Activated CD4-positive, alpha-beta T cell treated with anti-CD3 and anti-CD28 coated beads for 1 hour (primary cell): ENCODE data around the gene HAGHL.
"Not testable (repeated sequence)": the region's sequence is repeated elsewhere in the genome, so short reads cannot be mapped to it uniquely, and the experiment has no call there.

ENCODE experiments used
- DNase-seq: peaks from one replicate; pipeline ENCODE4 v3.0.0-alpha.2; 2020

HAGHL gene

GRCh38 chr16:760545-761343 is 33.8 kb downstream of the HAGHL start, which contains the start of gene MSLN:
Gene MSLN (plus strand): TSS chr16:760734. CDS start chr16:762681, 1,947 bp downstream.
- no peak for DNase-seq

DNA sequence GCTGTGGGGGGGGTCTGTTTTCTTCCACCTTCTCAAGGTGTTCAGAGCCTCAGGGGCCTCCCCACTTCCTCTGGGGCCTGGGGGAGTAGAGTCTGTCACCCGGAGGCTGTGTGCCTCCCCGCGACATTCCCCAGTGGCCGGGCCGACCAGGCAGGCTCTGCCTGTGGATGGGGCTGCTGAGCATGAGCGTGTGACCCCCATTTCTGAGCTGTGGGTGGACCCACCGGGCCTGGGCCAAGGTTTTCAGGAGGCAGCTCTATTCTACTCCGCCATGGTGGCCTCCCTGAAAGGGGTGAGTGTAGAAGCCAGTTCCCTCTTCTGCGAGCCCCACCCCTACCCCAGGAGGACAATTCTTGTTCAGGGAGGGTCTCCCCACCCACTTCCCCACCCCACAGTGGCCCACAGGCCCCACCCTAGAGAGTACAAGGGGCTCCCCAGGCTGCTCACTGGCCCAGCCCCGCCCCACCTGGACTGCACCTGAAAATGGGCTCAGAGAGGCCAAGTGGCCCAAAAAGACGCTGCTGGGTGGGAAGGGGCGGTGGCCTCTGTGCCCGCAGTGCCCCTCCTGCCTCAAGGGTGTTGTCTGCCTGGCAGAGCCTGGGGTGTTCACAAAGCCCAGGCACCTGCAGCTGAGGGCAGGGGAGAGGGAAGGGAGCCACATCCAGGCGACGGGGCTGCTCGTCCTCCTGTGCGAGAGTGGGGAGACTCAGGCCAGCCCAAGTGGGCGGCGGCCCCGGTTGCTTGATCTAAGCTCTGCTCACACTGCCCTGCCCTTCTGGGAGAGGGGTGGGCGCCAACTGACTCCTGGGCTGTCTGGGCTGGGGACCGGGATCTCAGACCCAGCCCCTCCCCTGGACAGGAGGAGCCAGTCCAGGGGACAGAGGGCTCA is 35.0 kb downstream of the HAGHL start:
- no peak for DNase-seq

DNA sequence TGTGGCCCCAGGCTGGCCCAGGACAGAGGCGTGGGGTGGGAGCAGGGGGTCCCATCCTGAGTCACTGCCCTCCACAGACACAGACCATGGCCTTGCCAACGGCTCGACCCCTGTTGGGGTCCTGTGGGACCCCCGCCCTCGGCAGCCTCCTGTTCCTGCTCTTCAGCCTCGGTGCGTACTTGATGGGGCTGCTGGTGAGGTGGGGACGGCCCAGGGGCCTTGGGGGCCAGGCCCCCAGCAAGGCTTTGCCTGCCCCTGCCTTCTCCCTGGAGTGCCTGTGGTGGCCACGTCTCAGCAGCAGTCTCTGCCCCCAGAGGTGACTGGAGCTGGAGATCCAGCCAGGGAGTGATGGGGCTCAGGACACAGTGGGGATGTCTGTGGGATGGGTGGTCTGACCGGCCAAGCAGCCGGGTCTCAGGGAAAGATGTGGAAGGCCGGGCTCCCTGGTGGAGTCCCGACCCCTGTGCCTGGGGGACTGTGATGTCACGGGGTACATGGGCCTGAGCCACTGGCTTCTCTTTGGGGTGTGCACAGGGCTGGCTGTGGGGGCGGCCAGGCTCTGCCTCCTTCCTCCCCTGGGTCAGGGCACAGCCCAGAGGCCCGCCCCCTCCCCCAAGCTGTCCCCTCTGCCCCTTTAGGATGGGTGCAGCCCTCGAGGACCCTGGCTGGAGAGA is 35.8 kb downstream of the HAGHL start:
- DNase-seq: no peak

DNA sequence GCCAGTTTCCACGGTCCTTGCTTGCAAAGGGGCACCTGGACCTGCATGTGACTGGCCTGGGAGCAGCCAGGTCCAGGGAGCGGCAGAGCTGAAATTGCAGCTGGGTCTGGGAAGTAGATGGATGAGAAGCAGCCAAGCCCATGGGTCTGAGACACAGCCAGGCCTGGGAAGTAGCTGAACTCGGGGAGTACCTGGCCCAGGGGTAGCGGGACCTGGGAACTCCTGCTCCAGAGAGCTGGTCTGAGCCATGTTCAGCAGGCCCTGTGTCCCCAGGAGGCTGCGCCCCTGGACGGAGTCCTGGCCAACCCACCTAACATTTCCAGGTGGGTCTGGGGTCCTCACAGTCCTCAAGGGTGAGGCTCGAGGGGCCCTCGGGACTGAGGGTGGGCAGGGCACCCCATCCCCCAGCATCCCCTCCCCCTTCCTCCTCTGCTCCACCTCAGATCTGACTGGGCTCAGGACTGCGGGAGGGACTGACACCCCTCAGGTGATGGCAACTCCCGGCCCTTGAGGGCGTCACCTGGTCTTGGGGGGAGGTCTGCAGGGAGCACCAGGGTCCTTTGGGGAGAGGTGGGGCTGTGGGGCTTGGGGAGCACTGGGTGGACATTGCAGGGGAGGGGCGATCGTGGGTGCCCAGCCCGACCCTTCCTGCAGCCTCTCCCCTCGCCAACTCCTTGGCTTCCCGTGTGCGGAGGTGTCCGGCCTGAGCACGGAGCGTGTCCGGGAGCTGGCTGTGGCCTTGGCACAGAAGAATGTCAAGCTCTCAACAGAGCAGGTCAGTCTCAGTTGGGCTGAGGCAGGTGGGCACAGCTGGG is 36.7 kb downstream of the HAGHL start:
- no peak for DNase-seq

DNA sequence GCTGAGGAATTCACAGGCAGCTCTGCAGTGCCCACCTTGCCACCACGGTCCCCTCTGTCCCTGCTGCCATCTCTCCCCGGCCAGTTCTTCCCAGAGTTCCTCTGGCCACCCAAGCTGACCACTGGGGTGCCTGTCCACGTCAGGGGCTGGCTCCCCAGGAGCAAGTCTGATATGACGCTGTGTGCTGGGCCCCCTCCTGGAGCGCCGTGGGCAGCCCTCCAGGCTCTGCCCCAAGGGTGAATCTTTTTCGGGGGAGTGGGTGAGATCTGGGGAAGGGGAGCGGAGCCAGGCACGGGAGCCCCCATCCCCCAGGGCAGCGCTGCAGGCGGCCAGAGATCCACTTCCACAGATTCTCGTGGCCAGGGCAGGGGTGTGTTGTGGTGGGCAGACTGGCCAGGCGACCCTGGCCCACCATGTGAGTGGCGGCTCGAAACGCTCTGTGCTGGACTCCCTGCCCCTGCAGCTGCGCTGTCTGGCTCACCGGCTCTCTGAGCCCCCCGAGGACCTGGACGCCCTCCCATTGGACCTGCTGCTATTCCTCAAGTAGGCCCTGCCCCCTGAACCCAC is 37.4 kb downstream of the HAGHL start:
- DNase-seq: no peak

- no peak for DNase-seq
These were observed 38.1 kb downstream of the HAGHL start for GRCh38 chr16:764848-765487.

DNA sequence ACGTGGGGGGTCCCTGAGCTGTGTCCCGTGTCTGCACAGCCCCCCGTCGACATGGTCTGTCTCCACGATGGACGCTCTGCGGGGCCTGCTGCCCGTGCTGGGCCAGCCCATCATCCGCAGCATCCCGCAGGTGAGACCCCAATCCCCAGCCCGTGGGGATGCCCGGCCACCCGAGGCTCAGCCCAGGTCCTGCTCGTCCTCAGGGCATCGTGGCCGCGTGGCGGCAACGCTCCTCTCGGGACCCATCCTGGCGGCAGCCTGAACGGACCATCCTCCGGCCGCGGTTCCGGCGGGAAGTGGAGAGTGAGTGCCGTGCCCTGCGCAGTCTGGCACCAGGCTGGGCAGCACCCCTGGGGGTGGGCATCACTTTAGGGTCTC is 38.6 kb downstream of the HAGHL start:
- no peak for DNase-seq

- no peak for DNase-seq
These were observed 39.3 kb downstream of the HAGHL start for GRCh38 chr16:766008-766819.

DNA sequence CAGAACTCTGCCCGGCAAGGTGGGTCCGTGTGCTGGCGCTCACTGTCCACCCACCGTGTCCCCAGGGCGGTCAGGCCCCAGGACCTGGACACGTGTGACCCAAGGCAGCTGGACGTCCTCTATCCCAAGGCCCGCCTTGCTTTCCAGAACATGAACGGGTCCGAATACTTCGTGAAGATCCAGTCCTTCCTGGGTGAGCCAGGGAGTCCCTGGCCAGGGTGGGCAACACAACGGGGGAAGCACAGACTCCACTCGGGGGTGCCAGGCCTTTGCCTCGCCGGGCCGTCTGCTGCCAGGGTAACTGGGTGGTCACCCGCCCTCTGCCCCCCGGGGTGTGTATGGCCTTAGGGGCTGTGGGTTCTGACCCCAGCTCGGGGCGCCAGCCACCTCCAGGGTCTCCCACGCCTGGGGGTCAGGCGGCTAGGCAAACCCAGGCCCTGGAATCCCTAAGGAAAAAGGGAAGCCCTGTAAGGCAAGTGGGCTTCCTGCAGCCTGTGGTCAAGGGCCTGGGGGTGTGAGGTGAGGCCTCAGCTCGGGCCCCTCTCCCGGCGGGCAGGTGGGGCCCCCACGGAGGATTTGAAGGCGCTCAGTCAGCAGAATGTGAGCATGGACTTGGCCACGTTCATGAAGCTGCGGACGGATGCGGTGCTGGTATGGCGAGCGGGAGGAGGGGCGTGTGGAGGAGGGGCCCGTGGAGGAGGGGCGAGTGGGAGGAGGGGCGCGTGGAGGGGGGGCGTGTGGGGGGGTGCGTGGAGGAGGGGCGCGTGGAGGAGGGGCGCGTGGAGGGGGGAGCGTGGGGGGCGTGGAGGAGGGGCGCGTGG is 40.1 kb downstream of the HAGHL start:
- DNase-seq: no peak

GRCh38 chr16:767743-768235 is 40.9 kb downstream of the HAGHL start:
- no peak for DNase-seq

DNA sequence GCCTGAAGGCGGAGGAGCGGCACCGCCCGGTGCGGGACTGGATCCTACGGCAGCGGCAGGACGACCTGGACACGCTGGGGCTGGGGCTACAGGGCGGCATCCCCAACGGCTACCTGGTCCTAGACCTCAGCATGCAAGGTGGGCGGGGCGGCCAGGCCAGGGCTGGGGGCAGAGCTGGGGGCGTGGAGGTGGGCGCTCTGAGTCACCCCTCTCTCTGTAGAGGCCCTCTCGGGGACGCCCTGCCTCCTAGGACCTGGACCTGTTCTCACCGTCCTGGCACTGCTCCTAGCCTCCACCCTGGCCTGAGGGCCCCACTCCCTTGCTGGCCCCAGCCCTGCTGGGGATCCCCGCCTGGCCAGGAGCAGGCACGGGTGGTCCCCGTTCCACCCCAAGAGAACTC is 41.5 kb downstream of the HAGHL start:
- DNase-seq: no peak

DNA sequence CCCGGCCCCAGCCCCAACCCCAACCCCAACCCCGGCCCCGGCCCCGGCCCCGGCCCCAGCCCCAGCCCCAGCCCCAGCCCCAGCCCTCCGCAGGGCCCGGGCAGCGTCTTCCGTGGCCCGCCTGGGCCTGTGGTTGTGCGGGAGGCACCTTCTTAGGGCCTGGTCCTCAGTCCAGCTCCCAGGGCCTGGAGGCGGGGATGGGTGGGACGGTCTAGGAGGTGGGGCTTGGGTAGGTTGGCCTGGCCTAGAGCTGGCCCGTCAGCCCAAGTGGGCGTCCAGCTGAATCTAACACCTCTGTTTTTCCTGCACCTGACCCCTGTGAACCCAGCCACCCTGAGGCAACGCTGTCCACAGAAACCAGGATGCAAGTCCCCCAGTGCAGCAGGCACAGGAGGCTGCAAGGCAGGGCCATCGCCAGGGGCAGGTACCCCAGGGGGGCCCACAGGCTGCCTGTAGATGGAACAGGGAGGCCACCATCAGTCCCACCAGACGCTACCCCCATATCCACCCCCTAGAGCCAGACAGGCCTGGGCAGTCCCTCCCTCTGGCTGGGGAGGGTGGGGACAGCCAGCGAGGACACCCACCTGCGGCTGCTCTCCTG is 42.4 kb downstream of the HAGHL start:
- no peak for DNase-seq

DNA sequence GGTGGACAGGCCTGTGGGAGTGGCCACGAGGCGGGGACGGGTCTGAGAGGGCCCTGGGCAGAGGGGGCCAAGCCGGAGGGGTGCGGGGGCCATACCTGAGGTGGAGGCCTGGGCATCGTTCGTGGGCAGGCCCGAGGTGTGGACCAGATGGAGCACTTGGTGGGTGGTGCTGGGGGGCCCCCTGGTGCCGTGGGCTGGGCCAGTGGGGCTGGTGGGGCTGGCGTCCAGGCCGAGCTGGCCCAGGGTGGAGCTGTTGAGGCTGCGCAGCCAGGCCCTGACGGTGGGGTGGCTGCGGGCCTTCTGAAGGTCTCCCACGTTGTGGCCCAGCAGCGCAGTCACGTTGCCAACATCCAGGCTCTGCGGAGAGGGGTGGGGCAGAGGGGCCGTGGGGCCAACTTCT is 43.0 kb downstream of the HAGHL start:
- no peak for DNase-seq

DNA sequence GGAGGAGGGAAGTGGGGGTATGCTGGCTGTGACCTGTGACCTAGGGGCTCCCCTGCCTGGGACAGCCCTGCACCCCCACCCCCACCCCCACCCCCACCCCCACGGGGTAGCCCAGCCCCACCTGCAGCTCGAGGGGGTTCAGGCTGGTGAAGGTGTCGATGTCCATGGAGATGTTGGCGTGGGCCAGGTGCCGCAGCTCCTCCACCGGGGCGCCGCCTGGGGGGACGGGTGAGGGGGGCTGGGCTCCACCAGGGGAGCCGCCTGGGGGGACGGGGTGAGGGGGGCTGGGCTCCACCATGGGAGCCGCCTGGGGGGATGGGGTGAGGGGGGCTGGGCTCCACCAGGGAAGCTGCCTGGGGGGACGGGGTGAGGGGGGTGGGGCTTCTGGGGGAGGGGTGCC is 43.5 kb downstream of the HAGHL start:
- no peak for DNase-seq

DNA sequence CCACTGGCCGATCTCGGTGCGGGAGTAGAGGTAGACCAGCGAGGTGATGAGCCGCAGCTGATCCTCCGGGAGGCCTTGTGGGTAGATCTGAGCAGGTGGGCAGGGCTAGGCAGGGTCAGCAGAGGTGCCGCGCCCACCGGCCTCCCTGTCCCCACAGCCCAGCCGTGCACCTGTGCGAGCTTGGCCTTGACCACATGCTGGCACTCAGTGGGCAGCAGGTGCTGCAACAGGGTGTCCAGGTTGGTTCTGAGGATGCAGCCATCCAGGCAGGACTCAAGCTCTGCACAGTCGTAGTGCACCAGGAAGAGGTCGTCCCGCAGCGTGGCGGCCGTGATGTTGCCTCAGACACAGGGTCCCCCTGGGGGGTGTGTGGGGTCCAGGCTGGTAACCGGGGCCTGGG is 46.1 kb downstream of the HAGHL start:
- DNase-seq: no peak

- DNase-seq: no peak
These were observed 47.4 kb downstream of the HAGHL start for GRCh38 chr16:774086-775001.

DNA sequence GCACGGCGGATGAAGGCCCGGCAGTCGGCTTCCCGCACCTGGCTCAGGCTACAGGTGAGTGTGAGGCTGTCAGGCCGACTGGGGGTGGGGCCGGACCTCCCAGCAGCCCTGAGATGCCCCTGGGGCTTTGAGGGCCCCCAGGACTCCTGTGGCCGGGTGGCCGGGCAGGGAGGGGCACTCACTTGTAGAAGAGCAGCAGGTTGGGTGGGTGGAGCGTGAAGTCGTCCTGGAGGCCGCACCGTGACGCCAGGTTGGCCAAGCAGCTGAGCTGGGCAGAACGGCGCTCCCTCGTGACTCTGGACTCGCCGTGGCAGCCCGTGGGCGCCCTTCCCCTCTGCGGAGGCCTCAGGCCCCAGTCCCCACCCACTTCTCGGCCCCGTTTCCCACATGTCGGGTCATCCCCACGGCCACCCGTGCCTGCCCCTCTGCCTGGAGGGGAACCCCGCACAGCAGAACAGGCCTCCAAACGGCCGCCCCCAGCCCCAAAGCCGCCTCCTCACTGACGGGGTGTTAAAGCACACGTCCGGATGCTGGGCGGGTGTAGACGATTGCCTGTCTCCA is 48.4 kb downstream of the HAGHL start:
- no peak for DNase-seq

GRCh38 chr16:776298-776697 is 49.4 kb downstream of the HAGHL start:
- DNase-seq: not testable (repeated sequence)
